A673 (cell line): Measurements from ENCODE around the gene YWHAH.

Experiments
- EZH2 ChIP-seq: fragments of 200-600 bp; sonication (generic); IDR thresholded peaks from 2 replicates; pipeline ENCODE4 v1.6.1; 2017; ENCODE audit warnings: borderline replicate concordance, low read depth, mild to moderate bottlenecking, mixed read lengths, antibody characterized with exemption, low read length; ENCODE audit not compliant: poor library complexity, severe bottlenecking
- TF ChIP-seq, protein P1 (sequence below): fragments of 300-800, 200-600 bp; sonication (generic); conservative IDR thresholded peaks from 2 replicates; pipeline ENCODE4 v1.5.1; 2017; ENCODE audit warnings: low read depth, mild to moderate bottlenecking, antibody characterized with exemption, low read length, moderate library complexity, mixed read lengths

DNA sequence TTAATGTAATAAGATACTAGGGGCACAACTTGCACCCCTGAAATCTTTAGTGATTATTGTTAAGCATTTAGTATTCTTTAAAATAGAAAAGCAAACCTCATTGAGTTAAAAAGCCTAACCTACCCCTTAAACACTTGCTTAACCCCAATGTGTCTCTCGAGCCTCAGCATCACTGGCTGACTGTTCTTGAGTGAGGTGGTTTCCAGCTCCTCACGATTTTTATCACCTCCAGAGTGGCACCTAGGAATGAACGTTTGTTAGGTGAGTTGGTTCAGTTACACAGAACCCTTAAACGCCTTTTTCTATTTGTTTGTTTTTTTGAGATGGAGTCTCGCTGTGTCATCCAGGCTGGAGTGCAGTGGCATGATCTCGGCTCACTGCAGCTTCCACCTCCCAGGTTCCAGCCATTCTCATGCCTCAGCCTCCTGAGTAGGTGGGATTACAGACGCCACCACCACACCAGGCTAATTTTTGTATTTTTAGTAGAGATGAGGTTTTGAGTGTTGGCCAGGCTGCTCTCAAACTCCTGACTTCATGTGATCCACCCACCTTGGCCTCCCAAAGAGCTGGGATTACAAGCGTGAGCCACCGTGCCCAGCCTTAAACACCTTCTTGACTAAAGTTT lies 13.7 kb downstream of the YWHAH start:
- TF ChIP-seq, protein P1, sequence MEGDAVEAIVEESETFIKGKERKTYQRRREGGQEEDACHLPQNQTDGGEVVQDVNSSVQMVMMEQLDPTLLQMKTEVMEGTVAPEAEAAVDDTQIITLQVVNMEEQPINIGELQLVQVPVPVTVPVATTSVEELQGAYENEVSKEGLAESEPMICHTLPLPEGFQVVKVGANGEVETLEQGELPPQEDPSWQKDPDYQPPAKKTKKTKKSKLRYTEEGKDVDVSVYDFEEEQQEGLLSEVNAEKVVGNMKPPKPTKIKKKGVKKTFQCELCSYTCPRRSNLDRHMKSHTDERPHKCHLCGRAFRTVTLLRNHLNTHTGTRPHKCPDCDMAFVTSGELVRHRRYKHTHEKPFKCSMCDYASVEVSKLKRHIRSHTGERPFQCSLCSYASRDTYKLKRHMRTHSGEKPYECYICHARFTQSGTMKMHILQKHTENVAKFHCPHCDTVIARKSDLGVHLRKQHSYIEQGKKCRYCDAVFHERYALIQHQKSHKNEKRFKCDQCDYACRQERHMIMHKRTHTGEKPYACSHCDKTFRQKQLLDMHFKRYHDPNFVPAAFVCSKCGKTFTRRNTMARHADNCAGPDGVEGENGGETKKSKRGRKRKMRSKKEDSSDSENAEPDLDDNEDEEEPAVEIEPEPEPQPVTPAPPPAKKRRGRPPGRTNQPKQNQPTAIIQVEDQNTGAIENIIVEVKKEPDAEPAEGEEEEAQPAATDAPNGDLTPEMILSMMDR, result no peak
- TF ChIP-seq EZH2, result no peak
